ENCODE data around the gene TAS2R8. TPM values are rescaled to one million over a fixed set of nuclear protein-coding genes. Genes with fewer than 3 reads are reported as not detected.

The TAS2R8 gene
- total RNA-seq, 1 donor from 2014 or later: not detected

DNA sequence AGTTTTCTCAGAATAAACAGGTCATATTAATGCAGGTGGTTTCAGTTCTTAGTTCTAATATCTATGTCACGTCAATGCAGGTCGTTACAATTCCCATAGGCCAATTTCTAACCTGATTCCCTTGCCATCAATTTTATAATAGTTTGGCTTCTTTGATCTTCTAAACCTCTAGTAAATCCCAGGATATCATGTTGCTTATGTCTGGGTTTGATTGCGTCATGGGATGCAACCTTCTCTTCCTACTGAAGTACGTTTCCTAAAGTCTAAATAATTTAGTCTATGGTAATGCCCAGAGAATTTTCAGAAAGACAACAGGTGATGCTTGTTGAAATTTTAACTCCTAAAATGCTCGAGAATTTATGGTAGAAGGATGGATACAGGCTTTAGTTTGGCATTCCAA, 23.8 kb downstream of the TAS2R8 start:
- no peaks in the 10 kb centered on the region for H3K4me1 ChIP-seq
- H3K4me3 ChIP-seq: no peak overlapping the region
- H3K36me3 ChIP-seq: no peaks in the 10 kb centered on the region
- no peak overlapping the region for H3K27ac ChIP-seq (replicated peaks)
- intact Hi-C loops (cut with micrococcal nuclease): no loop called here
- TF ChIP-seq, protein P1, sequence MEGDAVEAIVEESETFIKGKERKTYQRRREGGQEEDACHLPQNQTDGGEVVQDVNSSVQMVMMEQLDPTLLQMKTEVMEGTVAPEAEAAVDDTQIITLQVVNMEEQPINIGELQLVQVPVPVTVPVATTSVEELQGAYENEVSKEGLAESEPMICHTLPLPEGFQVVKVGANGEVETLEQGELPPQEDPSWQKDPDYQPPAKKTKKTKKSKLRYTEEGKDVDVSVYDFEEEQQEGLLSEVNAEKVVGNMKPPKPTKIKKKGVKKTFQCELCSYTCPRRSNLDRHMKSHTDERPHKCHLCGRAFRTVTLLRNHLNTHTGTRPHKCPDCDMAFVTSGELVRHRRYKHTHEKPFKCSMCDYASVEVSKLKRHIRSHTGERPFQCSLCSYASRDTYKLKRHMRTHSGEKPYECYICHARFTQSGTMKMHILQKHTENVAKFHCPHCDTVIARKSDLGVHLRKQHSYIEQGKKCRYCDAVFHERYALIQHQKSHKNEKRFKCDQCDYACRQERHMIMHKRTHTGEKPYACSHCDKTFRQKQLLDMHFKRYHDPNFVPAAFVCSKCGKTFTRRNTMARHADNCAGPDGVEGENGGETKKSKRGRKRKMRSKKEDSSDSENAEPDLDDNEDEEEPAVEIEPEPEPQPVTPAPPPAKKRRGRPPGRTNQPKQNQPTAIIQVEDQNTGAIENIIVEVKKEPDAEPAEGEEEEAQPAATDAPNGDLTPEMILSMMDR (IDR thresholded peaks at IDR 0.05; ENCODE audit: borderline replicate concordance): no peak
- no peaks in the 10 kb centered on the region for H3K9me3 ChIP-seq (replicated peaks)
- H3K27me3 ChIP-seq (ENCODE audit: low read depth): no peaks in the 10 kb centered on the region
- no peak for DNase-seq

DNA sequence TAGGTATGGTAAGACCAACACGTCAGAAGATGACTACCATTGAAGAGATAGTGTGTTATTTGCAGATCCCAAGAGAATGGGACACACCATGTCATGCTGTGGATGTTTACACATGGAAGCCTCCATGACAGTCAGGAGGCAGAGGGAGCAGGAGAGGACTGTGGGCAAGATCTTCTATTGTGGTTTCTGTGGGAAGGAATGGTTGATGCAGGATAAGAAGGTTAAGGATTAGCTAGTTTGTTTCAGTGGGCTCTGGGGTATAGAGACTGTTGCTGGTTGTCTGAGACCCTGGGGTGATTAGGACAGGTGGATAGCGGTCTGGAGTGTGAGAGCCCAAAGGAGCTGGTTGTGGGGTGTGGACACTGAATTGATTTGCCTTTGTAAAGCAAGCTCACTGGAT, 28.0 kb downstream of the TAS2R8 start:
- DNase-seq: no peak
- intact Hi-C loops (cut with micrococcal nuclease): no loop called here
- H3K9me3 ChIP-seq (replicated peaks): no peaks in the 10 kb centered on the region
- H3K4me1 ChIP-seq: no peaks in the 10 kb centered on the region
- H3K4me3 ChIP-seq: no peak overlapping the region
- H3K27ac ChIP-seq (replicated peaks): no peak overlapping the region
- H3K27me3 ChIP-seq (ENCODE audit: low read depth): peaks cover 18% of the 10 kb centered on the region
- TF ChIP-seq, protein P1 (IDR thresholded peaks at IDR 0.05; ENCODE audit: borderline replicate concordance): no peak
- no peaks in the 10 kb centered on the region for H3K36me3 ChIP-seq

GRCh38 chr12:10771132-10771733, 35.9 kb downstream of the TAS2R8 start:
- no peaks in the 10 kb centered on the region for H3K4me1 ChIP-seq
- TF ChIP-seq, protein P1 (IDR thresholded peaks at IDR 0.05; ENCODE audit: borderline replicate concordance): peak; percentile 80
- intact Hi-C loops (cut with micrococcal nuclease): loop anchor here (5.0 kb wide), 2 partner anchors 426 to 716 kb away; no protein-coding TSS in a partner anchor

GRCh38 chr12:10759657-10760056, 47.4 kb downstream of the TAS2R8 start:
- intact Hi-C loops (cut with micrococcal nuclease): no loop called here
- H3K27ac ChIP-seq (replicated peaks): no peak overlapping the region
- no peaks in the 10 kb centered on the region for H3K4me1 ChIP-seq
- peaks cover 20% of the 10 kb centered on the region for H3K9me3 ChIP-seq (replicated peaks)
- TF ChIP-seq, protein P1 (IDR thresholded peaks at IDR 0.05; ENCODE audit: borderline replicate concordance): no peak
- H3K4me3 ChIP-seq: no peak overlapping the region
- peaks cover 40% of the 10 kb centered on the region for H3K27me3 ChIP-seq (ENCODE audit: low read depth)
- H3K36me3 ChIP-seq: no peaks in the 10 kb centered on the region
- DNase-seq: no peak

More at GRCh38 chr12:10771132-10771733, 35.9 kb downstream of the TAS2R8 start:
- Histone ChIP-seq H3K27me3 (ENCODE audit: low read depth) (peaks cover 90% of the 10 kb centered on the region), H3K27ac (replicated peaks) (no peak overlapping the region), H3K36me3 (no peaks in the 10 kb centered on the region), H3K9me3 (replicated peaks) (no peaks in the 10 kb centered on the region), H3K4me3 (no peak overlapping the region)
- DNase-seq: no peak

DNA sequence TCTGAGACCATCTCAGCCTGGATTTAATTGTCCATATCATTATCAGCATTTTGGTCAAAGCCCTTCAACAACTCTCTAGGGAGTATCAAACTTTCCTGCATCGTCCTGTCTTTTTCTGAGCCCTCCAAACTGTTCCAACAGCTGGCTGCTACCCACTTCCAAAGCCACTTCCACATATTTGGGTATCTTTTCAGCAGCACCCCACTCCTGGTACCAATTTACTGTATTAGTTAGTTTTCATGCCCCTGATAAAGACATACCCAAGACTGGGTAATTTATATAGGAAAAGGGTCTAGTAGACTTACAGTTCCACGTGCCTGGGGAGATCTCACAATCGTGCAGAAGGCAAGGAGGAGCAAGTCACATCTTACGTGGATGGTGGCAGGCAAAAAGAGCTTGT, 50.9 kb downstream of the TAS2R8 start:
- DNase-seq: no peak
- TF ChIP-seq, protein P1 (IDR thresholded peaks at IDR 0.05; ENCODE audit: borderline replicate concordance): no peak
- intact Hi-C loops (cut with micrococcal nuclease): no loop called here

More for the DNA sequence above, 50.9 kb downstream of the TAS2R8 start:
- Histone ChIP-seq H3K27me3 (ENCODE audit: low read depth) (peaks cover 24% of the 10 kb centered on the region), H3K4me1 (no peaks in the 10 kb centered on the region), H3K9me3 (replicated peaks) (peaks cover 20% of the 10 kb centered on the region), H3K36me3 (no peaks in the 10 kb centered on the region), H3K4me3 (no peak overlapping the region), H3K27ac (replicated peaks) (no peak overlapping the region)

Other genes starting within 250 kb of the TAS2R8 start
- 13.9 TPM for gene MAGOHB, start 193.7 kb downstream of the TAS2R8 start, total RNA-seq
- gene STYK1, start 133.2 kb downstream of the TAS2R8 start, total RNA-seq: not detected
- gene YBX3, start 84.0 kb downstream of the TAS2R8 start, total RNA-seq: 903 TPM
- gene TAS2R7, start 4.7 kb downstream of the TAS2R8 start, total RNA-seq: not detected
- not detected for gene TAS2R9, start 2.9 kb upstream of the TAS2R8 start, total RNA-seq
- gene TAS2R10, start 19.1 kb upstream of the TAS2R8 start, total RNA-seq: not detected
- gene PRR4, start 42.2 kb upstream of the TAS2R8 start, total RNA-seq: 1.2 TPM
- gene PRH1, start 77.0 kb upstream of the TAS2R8 start, total RNA-seq: 5.6 TPM
- 0.41 TPM for gene TAS2R13, start 102.3 kb upstream of the TAS2R8 start, total RNA-seq
- not detected for gene PRH2, start 122.0 kb upstream of the TAS2R8 start, total RNA-seq
- gene TAS2R14, start 132.0 kb upstream of the TAS2R8 start, total RNA-seq: 0.58 TPM
- gene TAS2R50, start 179.6 kb upstream of the TAS2R8 start, total RNA-seq: 0.47 TPM
- gene TAS2R20, start 191.0 kb upstream of the TAS2R8 start, total RNA-seq: 0.44 TPM
- gene TAS2R19, start 215.3 kb upstream of the TAS2R8 start, total RNA-seq: 0.38 TPM
- gene TAS2R31, start 224.1 kb upstream of the TAS2R8 start, total RNA-seq: 0.88 TPM